HG03460 (cell line): Measurements from ENCODE around the gene CA10.

ENCODE experiments used
- ATAC-seq: cut with Tn5 transposase; IDR thresholded peaks from one replicate; pipeline ENCODE4 v1.9.1; 2021; ENCODE audit not compliant: unreplicated experiment

CA10 gene

GRCh38 chr17:52049051-52049450 is 109.5 kb downstream of the CA10 start:
- no peak for ATAC-seq

GRCh38 chr17:52048137-52048898 is 110.2 kb downstream of the CA10 start:
- ATAC-seq = no peak

- ATAC-seq = no peak
Observed at GRCh38 chr17:52047086-52047485, 111.4 kb downstream of the CA10 start.

- no peak for ATAC-seq
Observed at GRCh38 chr17:52041123-52041617, 117.3 kb downstream of the CA10 start.

DNA sequence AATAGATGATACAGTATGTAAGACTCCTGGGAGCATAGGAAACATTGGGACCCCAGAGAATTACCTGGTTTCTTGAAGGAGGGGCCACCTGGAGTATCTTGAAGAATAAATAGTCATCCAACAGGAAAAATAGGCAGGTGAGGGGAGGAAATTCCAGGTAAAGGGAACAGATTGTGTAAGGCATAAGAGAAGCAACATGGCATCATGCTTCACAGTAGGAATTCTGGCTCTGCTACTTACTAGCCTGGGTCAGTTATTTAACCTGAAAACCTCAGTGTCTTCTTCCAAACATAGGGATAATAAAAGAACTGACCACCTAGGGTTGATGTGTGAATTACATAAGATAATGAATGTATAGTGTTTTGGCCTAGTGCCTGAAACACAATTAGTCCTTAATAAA is 122.1 kb downstream of the CA10 start:
- ATAC-seq = no peak

- ATAC-seq = no peak
Observed at GRCh38 chr17:52035336-52035915, 123.1 kb downstream of the CA10 start.

DNA sequence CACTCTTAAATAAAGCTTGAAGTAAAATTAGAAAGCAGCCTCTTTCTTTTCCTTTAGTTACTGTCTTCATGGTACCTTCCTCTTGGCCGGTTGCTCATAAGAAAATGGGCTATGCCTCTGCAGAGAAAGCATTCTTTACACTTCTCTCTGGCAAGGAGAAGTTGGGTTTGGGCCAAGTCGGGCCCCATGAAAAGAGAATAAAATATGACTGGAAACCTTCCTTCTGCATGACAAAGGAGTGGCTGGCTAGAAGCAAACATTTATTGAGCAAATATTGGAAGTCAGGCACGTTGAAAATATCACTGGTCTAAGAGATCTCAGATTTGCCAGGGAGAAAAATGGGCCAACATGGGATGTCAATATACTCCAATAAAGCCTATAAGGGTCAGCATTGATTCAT is 126.1 kb downstream of the CA10 start:
- no peak for ATAC-seq

DNA sequence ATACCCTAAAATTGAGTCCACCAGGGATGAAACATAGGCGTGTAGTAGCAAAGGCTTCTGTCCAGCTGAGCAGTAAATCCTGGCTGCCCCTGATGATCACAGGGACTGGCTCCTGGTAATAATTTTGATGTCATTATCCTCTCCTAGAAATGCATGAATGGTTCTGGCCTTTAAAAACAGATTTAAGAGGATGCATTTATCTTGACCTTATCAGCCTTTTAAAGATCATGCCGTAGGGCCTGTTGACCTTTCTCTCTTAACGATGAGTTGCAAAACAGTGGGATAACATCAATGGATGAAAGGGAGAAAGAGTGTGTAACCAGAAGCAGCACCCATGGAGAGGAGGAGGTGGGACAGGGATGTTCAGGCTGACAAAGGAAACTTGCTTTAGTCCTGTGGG is 128.5 kb downstream of the CA10 start:
- no peak for ATAC-seq

DNA sequence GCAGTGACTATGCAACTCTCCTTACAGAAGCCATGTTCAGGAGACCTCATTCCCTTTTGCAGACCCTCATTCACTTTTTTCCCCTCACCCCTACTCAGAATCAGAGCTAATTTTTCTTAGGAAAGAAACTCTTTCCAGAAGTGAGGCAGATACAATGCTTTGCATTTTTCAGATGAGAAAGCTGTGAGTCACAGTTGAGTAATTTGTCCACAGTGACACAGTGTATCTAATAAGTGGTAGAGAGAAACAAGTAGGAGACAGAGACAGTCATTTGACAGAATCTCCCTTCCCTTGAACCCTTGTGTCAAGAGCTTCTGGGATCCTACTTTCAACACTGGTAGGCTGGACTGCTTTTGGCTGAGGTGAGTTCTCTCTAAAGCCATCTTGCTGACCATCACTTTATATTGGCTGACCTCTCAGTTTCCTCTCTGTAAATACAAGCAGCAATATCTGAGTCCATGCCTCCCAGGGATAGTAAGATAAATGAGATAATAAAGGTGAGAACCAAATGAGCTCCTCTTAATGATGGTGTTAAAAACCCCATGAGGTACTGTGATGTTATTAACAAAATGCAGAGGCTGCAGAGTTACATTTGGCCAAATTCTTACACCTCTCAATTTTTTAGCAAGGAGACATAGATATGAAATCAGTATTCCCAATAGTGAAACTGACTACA is 130.8 kb downstream of the CA10 start:
- no peak for ATAC-seq

DNA sequence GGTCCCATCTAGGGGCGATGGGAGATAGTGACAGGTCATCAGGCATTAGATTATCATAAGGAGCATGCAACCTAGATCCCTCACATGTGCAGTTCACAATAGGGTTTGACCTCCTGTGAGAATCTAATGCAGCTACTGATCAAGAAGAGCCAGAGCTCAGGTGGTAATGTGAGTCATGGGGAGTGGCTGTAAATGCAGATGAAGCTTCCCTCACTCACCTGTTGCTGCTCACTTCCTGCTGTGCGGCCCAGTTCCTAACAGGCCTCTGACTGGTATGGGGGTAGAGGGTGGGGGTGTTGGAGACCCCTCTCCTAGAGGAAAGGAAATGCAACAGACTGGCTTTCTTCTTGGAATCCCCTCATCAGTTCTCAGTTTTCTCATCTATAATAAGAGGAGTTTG is 131.4 kb downstream of the CA10 start:
- ATAC-seq = no peak

DNA sequence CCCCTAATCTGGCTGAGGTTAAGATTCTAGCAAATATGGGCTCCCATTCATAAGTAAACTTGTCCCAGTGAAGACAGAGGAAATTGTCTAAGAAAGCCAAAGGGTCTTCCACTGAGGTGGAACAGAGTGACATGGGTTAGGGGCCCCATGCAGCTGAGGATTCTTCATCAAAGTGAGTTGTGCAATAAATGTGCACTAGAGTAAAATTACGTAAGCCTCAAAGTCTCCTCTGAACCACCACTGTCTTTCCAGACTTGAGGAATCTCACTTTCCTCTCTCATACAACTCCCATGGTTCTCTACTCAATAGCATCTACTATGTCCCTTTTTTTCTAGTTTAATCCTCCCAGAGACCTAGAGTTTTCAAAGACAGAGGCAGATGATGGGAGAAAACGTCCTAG is 132.4 kb downstream of the CA10 start:
- ATAC-seq = no peak

DNA sequence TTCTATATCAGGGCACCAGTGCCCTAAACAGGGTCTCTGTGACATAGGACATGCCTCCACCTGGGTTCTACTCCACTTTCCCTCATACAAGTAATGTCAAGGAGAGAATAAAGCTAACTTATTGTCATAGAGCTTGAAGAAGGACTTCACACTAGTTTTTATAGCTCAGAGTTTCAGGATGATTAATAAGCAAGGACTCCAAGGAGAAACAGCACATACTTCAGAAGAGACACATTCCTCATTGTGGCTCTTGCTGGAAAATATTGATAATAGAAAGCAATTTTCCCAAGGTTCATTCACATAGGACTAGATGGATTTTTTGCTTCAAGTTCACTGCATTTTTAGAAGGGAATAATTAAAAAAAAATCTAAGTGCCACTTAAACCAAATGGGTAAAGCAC is 133.3 kb downstream of the CA10 start:
- ATAC-seq = no peak

GRCh38 chr17:52024300-52024870 is 134.1 kb downstream of the CA10 start:
- no peak for ATAC-seq

DNA sequence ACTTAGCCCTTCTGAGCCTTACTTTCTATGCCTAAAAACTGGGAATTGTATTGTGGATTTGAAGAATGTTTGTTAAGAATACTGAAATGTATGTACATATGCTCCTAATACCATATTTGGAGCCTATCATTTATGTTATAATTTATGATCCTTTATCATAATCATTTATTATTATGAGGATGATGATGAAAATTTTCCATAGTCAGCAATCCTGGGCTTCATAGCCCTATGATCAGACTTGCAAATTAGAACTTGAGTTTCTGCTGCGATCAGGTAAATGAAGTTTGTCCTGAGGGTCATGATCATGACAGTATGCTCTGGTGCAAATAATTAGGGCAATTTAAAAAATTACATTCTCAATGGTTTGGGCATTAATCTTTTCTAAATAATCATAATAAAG is 147.4 kb downstream of the CA10 start:
- no peak for ATAC-seq

DNA sequence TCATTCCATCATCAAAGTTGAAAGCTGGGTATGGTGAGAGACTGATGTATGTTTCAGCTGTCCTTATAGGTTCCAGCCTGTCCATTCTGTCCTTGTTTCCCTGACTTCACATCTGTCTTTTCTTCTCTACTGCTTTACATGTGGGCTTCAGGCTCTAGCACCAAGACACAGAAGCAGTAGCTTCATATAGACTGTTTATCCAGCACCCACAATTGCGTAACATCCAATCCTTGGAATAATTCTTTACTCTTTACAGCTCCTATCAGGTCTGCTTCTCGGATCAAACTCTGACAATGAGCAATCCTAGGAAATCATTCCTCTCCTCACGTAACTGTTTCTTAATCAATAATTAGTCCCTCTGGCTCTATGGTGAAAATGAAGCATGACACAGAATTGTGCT is 158.9 kb downstream of the CA10 start:
- ATAC-seq = no peak

DNA sequence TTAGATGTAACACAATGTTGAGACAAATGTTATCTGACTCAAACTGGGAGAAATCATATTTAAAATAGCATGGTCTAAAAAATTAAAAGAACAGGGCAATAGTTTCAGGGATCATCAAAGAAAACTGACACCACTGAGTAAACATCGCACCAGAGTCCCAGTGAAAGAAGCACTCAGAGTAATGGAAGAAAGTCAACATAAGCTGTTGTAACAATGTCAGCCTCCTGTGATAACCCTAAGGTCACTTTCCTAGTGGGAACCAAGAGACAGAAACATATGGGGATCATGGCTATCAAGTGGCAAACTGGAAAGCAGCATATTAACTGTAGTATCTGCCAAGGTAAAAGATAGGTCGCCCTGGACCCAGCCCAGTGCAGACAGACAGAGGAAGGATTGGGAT is 160.8 kb downstream of the CA10 start:
- ATAC-seq = no peak

GRCh38 chr17:51995797-51996403 is 162.6 kb downstream of the CA10 start:
- ATAC-seq = no peak

DNA sequence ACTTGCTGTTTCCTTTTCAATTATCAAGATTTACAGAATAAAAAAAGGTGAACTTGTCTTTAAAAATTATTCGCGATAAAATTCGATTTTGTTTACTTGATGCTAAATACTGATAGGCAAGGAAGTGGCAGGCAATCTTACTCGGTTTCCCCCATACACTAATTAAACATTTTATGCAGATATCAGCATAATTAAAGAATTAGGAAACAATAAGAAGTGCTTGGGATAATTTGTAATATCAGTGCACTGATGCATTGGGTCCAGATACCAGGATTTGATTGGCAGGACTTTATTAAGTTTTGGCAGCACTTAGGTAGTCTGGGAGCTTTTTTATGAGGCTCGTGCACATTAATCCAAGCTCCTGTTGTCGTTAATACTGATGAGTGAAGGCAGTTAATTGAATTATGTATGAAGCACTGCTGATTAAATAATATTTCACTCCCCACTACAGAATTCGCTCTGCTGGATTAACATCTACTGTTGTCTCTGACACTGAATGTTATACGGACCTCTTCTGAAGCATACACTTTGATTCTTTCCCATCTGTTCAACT is 165.6 kb downstream of the CA10 start:
- ATAC-seq = no peak

DNA sequence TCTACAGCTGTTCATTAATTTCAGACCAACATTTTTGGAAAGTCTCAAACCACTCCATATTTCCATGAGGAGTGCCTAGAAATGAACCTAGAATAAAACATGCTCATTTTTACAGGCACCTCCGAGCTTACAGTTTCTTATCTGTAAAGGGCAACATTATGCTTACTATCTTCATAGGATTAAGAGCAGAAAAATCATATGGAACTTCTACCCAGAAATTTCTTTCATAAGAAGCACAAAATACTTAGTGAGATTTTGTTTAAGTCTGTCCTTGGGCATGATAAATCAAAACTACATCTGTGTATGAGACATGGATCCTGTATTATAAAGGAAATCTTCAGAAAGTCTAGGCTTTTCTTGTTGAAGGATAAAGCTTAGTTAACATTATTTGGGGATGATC is 187.4 kb downstream of the CA10 start:
- ATAC-seq = no peak

GRCh38 chr17:51961689-51962088 is 196.8 kb downstream of the CA10 start:
- ATAC-seq = no peak

GRCh38 chr17:51957786-51958185 is 200.7 kb downstream of the CA10 start:
- no peak for ATAC-seq
